Uterus (tissue), 4 donors: ENCODE results near the gene ALKBH6. TPM values are rescaled to one million over a fixed set of nuclear protein-coding genes. Genes with fewer than 3 reads are reported as not detected.

Experiments
- DNase-seq, 2 donors: peaks; one replicate each; pipeline ENCODE4 v3.0.0-alpha.2; 2019 to 2020
- H3K27ac ChIP-seq, 2 donors: fragments of 200-600 bp; sonication (generic); 1 replicate in 1 of 2; 2 replicates in 1 of 2; pipeline ENCODE4 v1.5.1; 2016 to 2018
- H3K27me3 ChIP-seq, 2 donors: fragments of 200-600 bp; sonication (generic); one replicate each; pipeline ENCODE4 v1.5.1; 2018 to 2019; ENCODE audit warnings: control low read depth in 1 of 2
- H3K36me3 ChIP-seq, 2 donors: fragments of 200-600 bp; sonication (generic); one replicate each; pipeline ENCODE4 v1.5.1; 2019; ENCODE audit warnings: control low read depth in 1 of 2
- H3K4me1 ChIP-seq, 2 donors: fragments of 200-600 bp; sonication (generic); one replicate each; pipeline ENCODE4 v1.5.1; 2018 to 2019; ENCODE audit warnings: control low read depth in 1 of 2
- H3K4me3 ChIP-seq, 2 donors: fragments of 200-600 bp; sonication (generic); 1 replicate in 1 of 2; 2 replicates in 1 of 2; pipeline ENCODE4 v1.5.1; 2018 to 2019; ENCODE audit warnings: mild to moderate bottlenecking in 1 of 2
- H3K9me3 ChIP-seq, 2 donors: fragments of 200-600 bp; sonication (generic); one replicate each; pipeline ENCODE4 v1.5.1; 2019; ENCODE audit warnings: control low read depth in 1 of 2
- POLR2A ChIP-seq, 2 donors: fragments of 450-650 bp; IDR thresholded peaks; one replicate each; pipeline ENCODE4 v1.6.1; 2016; ENCODE audit warnings: antibody characterized with exemption in 2 of 2, mild to moderate bottlenecking in 1 of 2, moderate library complexity in 1 of 2
- intact Hi-C: fragments of 100-400 bp; cut with DNase I; formaldehyde crosslinking; loops from one replicate; pipeline ENCODE4 v1.15.1; 2023; ENCODE audit warnings: low total_unique reads
- total RNA-seq, 4 donors: library from RNA; depleted of rRNA in 3 of 4; stranded (reverse); fragments of >200 nt in 3 of 4; gene quantifications; one replicate each; pipeline versions ENCODE4 v1.1.0 to v1.2.4, GENCODE V29; 2014 to 2023
- TF ChIP-seq, protein P1 (sequence below), 4 experiments: fragments of 200-600 bp in 2 of 4; fragments of 450-650 bp in 2 of 4; sonication (generic) in 2 of 4; IDR thresholded peaks; one replicate each; pipeline ENCODE4 v1.5.1; 2016 to 2019; ENCODE audit warnings: antibody characterized with exemption in 4 of 4, mild to moderate bottlenecking in 2 of 4, moderate library complexity in 1 of 4
- donor health status: DM: yes; HTN: yes; CAD: no.

Gene ALKBH6
- total RNA-seq, 4 donors from 2014 or later, result 10.0 to 18.5 (median 17.0) TPM

DNA sequence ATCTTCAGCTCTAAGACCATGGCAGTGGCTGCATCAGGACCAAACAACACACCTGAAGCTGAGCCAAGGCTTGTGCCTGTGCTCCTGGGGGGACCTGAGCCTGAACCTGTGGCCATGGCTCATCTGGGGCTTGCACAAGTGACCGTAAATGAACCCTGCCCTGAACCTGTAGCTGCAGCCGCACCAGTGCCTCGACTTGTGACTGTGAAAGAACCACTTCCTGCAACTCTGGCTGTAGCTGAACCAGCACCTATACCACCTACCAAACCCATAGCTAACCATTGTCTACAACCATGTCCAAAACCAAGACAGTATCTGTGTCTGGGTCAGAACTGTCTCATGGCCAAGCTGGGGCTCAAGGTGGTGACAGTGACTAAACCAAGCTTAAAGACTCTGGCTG is 47.2 kb downstream of the ALKBH6 start:
- no peaks in the 10 kb centered on the region for H3K4me1 ChIP-seq
- peaks cover 0 to 3% of the 10 kb centered on the region in 2 donors for H3K27me3 ChIP-seq
- H3K27ac ChIP-seq, result no peak overlapping the region
- no peak overlapping the region for H3K4me3 ChIP-seq
- TF ChIP-seq POLR2A (IDR thresholded peaks at IDR 0.05), result no peak
- TF ChIP-seq, protein P1, sequence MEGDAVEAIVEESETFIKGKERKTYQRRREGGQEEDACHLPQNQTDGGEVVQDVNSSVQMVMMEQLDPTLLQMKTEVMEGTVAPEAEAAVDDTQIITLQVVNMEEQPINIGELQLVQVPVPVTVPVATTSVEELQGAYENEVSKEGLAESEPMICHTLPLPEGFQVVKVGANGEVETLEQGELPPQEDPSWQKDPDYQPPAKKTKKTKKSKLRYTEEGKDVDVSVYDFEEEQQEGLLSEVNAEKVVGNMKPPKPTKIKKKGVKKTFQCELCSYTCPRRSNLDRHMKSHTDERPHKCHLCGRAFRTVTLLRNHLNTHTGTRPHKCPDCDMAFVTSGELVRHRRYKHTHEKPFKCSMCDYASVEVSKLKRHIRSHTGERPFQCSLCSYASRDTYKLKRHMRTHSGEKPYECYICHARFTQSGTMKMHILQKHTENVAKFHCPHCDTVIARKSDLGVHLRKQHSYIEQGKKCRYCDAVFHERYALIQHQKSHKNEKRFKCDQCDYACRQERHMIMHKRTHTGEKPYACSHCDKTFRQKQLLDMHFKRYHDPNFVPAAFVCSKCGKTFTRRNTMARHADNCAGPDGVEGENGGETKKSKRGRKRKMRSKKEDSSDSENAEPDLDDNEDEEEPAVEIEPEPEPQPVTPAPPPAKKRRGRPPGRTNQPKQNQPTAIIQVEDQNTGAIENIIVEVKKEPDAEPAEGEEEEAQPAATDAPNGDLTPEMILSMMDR (IDR thresholded peaks at IDR 0.05), result no peak
- H3K36me3 ChIP-seq, result no peaks in the 10 kb centered on the region
- intact Hi-C loops, result no loop called here
- DNase-seq, result no peak
- no peaks in the 10 kb centered on the region for H3K9me3 ChIP-seq

DNA sequence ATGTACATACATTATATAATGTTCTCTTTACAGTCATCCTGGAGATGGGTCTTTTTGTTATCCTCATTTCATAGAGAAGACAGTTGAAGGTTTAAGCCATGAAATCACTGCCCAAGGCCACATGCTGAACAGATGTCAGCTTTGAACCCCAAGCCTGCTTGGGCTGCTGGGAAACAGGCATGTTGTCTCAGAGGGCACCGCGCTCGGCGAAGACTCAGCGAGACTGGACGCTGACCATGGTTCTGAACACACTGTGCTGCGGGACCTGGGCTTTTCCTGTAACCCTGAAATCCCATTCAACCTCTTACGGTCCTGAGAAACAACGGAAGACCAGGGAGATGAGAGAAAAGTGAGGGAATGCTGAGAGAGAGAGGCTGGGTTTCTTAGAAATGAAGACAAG is 50.5 kb downstream of the ALKBH6 start:
- DNase-seq, result no peak
- no peak overlapping the region for H3K4me3 ChIP-seq
- no peak for TF ChIP-seq POLR2A (IDR thresholded peaks at IDR 0.05)
- intact Hi-C loops, result no loop called here
- H3K4me1 ChIP-seq, result peaks cover 0 to 10% of the 10 kb centered on the region in 2 donors
- no peaks in the 10 kb centered on the region for H3K9me3 ChIP-seq
- H3K36me3 ChIP-seq, result no peaks in the 10 kb centered on the region
- H3K27ac ChIP-seq, result no peak overlapping the region
- H3K27me3 ChIP-seq, result peaks cover 12 to 20% of the 10 kb centered on the region in 2 donors

DNA sequence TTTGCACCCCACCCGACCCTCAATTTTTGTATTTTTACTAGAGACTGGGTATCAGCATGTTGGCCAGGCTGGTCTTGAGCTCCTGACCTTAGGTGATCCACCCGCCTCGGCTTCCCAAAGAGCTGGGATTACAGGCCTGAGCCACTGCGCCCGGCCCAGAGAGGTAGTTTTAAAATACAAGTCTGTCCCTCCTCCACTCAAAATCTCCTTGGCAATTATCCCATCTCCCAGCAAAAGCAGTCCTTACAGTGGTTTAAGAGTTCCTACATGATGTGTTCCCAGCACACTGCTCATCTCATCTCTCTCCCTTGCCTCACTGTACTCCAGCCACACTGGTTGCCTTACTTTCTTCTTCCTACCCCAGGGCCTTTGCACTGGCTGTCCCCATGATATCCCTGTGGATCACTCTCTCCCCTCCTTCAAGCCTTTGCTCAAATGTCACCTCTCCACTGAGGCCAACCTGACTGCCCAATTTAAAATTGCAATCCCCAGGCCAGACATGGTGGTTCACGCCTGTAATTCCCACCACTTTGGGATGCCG is 53.5 kb downstream of the ALKBH6 start:
- DNase-seq, result no peak
- H3K4me1 ChIP-seq, result peaks cover 0 to 10% of the 10 kb centered on the region in 2 donors
- TF ChIP-seq POLR2A (IDR thresholded peaks at IDR 0.05), result no peak
- TF ChIP-seq, protein P1 (IDR thresholded peaks at IDR 0.05), result no peak
- peaks cover 12 to 20% of the 10 kb centered on the region in 2 donors for H3K27me3 ChIP-seq
- H3K9me3 ChIP-seq, result no peaks in the 10 kb centered on the region
- intact Hi-C loops, result no loop called here
- no peak overlapping the region for H3K4me3 ChIP-seq
- no peak overlapping the region for H3K27ac ChIP-seq
- H3K36me3 ChIP-seq, result no peaks in the 10 kb centered on the region

DNA sequence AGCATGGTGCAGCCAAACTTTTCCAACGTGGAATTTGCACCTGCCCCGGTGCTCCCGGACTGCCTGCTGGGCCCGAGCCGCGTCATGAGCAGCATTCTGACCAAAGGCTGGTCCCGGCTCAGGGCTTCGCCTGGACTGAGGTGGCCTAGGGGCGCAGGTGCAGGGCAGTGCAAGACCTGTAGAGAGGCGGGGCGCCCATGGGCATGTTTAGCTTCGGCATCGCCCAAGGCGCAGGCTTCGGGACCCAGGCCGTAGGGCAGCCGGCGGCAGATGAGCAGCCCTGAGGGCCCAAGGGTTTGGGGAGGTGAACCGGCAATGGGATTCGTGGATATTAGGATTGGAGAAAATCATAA is 54.1 kb downstream of the ALKBH6 start:
- Histone ChIP-seq H3K9me3 (no peaks in the 10 kb centered on the region), H3K36me3 (no peaks in the 10 kb centered on the region), H3K27me3 (peaks cover 12 to 20% of the 10 kb centered on the region in 2 donors), H3K4me3 (no peak overlapping the region), H3K27ac (no peak overlapping the region), H3K4me1 (peaks cover 0 to 10% of the 10 kb centered on the region in 2 donors)
- TF ChIP-seq, protein P1 (IDR thresholded peaks at IDR 0.05), result no peak
- no peak for TF ChIP-seq POLR2A (IDR thresholded peaks at IDR 0.05)
- intact Hi-C loops, result no loop called here
- no peak for DNase-seq

Other genes starting within 250 kb of the ALKBH6 start
- gene ARHGAP33, start 238.6 kb downstream of the ALKBH6 start, total RNA-seq, result 10 to 100 TPM in 2 of 4 donors, 1 to 10 TPM in 1, under 1 TPM in 1; 0.26 to 43.4 (median 8.9) TPM
- gene PRODH2, start 201.4 kb downstream of the ALKBH6 start, total RNA-seq, result not detected
- under 1 TPM in 1 of 4 donors, not detected in 3; 0.14 TPM for gene NPHS1, start 161.7 kb downstream of the ALKBH6 start, total RNA-seq
- 1 to 10 TPM in 1 of 4 donors, under 1 TPM in 1, not detected in 2; 0.55 to 2.8 TPM for gene KIRREL2, start 157.3 kb downstream of the ALKBH6 start, total RNA-seq
- 10 to 100 TPM in 1 of 4 donors, 1 to 10 TPM in 1, not detected in 2; 6.1 to 16.2 TPM for gene APLP1, start 145.6 kb downstream of the ALKBH6 start, total RNA-seq
- 10 to 100 TPM in 2 of 4 donors, 1 to 10 TPM in 2; 4.4 to 18.2 (median 9.5) TPM for gene NFKBID, start 113.7 kb downstream of the ALKBH6 start, total RNA-seq
- gene HCST, start 111.7 kb downstream of the ALKBH6 start, total RNA-seq, result 10 to 100 TPM in 1 of 4 donors, 1 to 10 TPM in 2, not detected in 1; 1.6 to 47.1 (median 4.5) TPM
- gene TYROBP, start 105.9 kb downstream of the ALKBH6 start, total RNA-seq, result 10 to 100 TPM in 3 of 4 donors, 1 to 10 TPM in 1; 1.3 to 25.0 (median 14.9) TPM
- 10 to 100 TPM in 2 of 4 donors, 1 to 10 TPM in 2; 3.1 to 22.4 (median 9.6) TPM for gene LRFN3, start 77.8 kb downstream of the ALKBH6 start, total RNA-seq
- 10 to 100 TPM; 23.8 to 80.0 (median 43.1) TPM for gene SDHAF1, start 19.0 kb downstream of the ALKBH6 start, total RNA-seq
- 1 to 10 TPM in 1 of 4 donors, under 1 TPM in 1, not detected in 2; 0.24 to 1.7 TPM for gene SYNE4, start 5.4 kb downstream of the ALKBH6 start, total RNA-seq
- gene CLIP3, start 18.7 kb upstream of the ALKBH6 start, total RNA-seq, result 10 to 100 TPM in 3 of 4 donors, 1 to 10 TPM in 1; 4.4 to 82.5 (median 34.8) TPM
- 1 to 10 TPM in 3 of 4 donors, not detected in 1; 4.6 to 6.5 (median 6.2) TPM for gene THAP8, start 40.1 kb upstream of the ALKBH6 start, total RNA-seq
- 1 to 10 TPM in 2 of 4 donors, not detected in 2; 2.4 to 5.8 TPM for gene WDR62, start 40.7 kb upstream of the ALKBH6 start, total RNA-seq
- not detected for gene OVOL3, start 96.9 kb upstream of the ALKBH6 start, total RNA-seq
- gene POLR2I, start 100.7 kb upstream of the ALKBH6 start, total RNA-seq, result 10 to 100 TPM in 3 of 4 donors, 1 to 10 TPM in 1; 8.2 to 69.8 (median 25.2) TPM
- 100 to 1,000 TPM; 118 to 196 (median 154) TPM for gene TBCB, start 101.3 kb upstream of the ALKBH6 start, total RNA-seq
- gene CAPNS1, start 125.9 kb upstream of the ALKBH6 start, total RNA-seq, result 100 to 1,000 TPM; 134 to 511 (median 179) TPM
- gene COX7A1, start 138.2 kb upstream of the ALKBH6 start, total RNA-seq, result 100 to 1,000 TPM in 2 of 4 donors, 10 to 100 TPM in 1, 1 to 10 TPM in 1; 4.7 to 235 (median 65.2) TPM
- 10 to 100 TPM in 1 of 4 donors, 1 to 10 TPM in 3; 1.5 to 20.8 (median 6.1) TPM for gene ZNF565, start 200.5 kb upstream of the ALKBH6 start, total RNA-seq
- gene ZNF146, start 200.9 kb upstream of the ALKBH6 start, total RNA-seq, result 100 to 1,000 TPM in 1 of 4 donors, 10 to 100 TPM in 3; 54.7 to 238 (median 84.2) TPM